Fibroblast of gingiva (primary cell): ENCODE data around the gene MAGEB6.
"Not testable (repeated sequence)": the region's sequence is repeated elsewhere in the genome, so short reads cannot be mapped to it uniquely, and the experiment has no call there.

ENCODE experiments used
- DNase-seq: peaks from one replicate; pipeline ENCODE4 v3.0.0-alpha.2; 2011; ENCODE audit warnings: low read depth

MAGEB6 gene

GRCh38 chrX:26192204-26192603 lies at the start of gene MAGEB6:
TSS of gene MAGEB6 (plus strand) at chrX:26192440. CDS start at chrX:26193847, 1,407 bp downstream.
- DNase-seq = no peak

GRCh38 chrX:26146024-26146423 lies 46.2 kb upstream of the MAGEB6 start:
- DNase-seq = no peak

GRCh38 chrX:26160301-26160700 lies 31.9 kb upstream of the MAGEB6 start, which contains the start of gene MAGEB6B:
TSS of gene MAGEB6B (plus strand) at chrX:26160601. CDS start at chrX:26160601, 0 bp downstream.
- DNase-seq = no peak

- no peak for DNase-seq
Measured at GRCh38 chrX:26203561-26203960, 11.3 kb downstream of the MAGEB6 start.

GRCh38 chrX:26204717-26205116 lies 12.5 kb downstream of the MAGEB6 start:
- not testable (repeated sequence) for DNase-seq

- no peak for DNase-seq
Measured at GRCh38 chrX:26208012-26208411, 15.8 kb downstream of the MAGEB6 start.

GRCh38 chrX:26215869-26216268 lies 23.6 kb downstream of the MAGEB6 start, which contains the start of gene MAGEB5:
TSS of gene MAGEB5 (plus strand) at chrX:26216169. CDS start at chrX:26217302, 1,133 bp downstream.
- no peak for DNase-seq

- no peak for DNase-seq
Measured at GRCh38 chrX:26219351-26219750, 27.1 kb downstream of the MAGEB6 start.

GRCh38 chrX:26234177-26234576 lies 41.9 kb downstream of the MAGEB6 start:
- DNase-seq = no peak
